Loucy (cell line): Measurements from ENCODE around the gene COQ8B.

ENCODE experiments used
- EZH2phosphoT487 ChIP-seq: fragments of 200-600 bp; IDR thresholded peaks from 2 replicates; pipeline ENCODE4 v1.6.1; 2018; ENCODE audit warnings: antibody characterized with exemption, mild to moderate bottlenecking, moderate library complexity, borderline replicate concordance
- TF ChIP-seq, protein P1 (sequence below): fragments of 200-600 bp; sonication (generic); conservative IDR thresholded peaks from 2 replicates; pipeline ENCODE4 v1.5.1; 2014; ENCODE audit warnings: mild to moderate bottlenecking, antibody characterized with exemption, low read length

GRCh38 chr19:40763526-40763925 lies 46.8 kb upstream of the COQ8B start:
- TF ChIP-seq, protein P1, sequence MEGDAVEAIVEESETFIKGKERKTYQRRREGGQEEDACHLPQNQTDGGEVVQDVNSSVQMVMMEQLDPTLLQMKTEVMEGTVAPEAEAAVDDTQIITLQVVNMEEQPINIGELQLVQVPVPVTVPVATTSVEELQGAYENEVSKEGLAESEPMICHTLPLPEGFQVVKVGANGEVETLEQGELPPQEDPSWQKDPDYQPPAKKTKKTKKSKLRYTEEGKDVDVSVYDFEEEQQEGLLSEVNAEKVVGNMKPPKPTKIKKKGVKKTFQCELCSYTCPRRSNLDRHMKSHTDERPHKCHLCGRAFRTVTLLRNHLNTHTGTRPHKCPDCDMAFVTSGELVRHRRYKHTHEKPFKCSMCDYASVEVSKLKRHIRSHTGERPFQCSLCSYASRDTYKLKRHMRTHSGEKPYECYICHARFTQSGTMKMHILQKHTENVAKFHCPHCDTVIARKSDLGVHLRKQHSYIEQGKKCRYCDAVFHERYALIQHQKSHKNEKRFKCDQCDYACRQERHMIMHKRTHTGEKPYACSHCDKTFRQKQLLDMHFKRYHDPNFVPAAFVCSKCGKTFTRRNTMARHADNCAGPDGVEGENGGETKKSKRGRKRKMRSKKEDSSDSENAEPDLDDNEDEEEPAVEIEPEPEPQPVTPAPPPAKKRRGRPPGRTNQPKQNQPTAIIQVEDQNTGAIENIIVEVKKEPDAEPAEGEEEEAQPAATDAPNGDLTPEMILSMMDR = no peak
- no peak for TF ChIP-seq EZH2phosphoT487
